ENCODE data around the gene PXYLP1. TPM values are rescaled to one million over a fixed set of nuclear protein-coding genes. Genes with fewer than 3 reads are reported as not detected.

Gene PXYLP1
- total and polyA plus RNA-seq, 2 of the 8 experiments (the other 6 are each of a cell fraction or from before 2014, with no cell fraction given), result 19.4 to 20.6 TPM

DNA sequence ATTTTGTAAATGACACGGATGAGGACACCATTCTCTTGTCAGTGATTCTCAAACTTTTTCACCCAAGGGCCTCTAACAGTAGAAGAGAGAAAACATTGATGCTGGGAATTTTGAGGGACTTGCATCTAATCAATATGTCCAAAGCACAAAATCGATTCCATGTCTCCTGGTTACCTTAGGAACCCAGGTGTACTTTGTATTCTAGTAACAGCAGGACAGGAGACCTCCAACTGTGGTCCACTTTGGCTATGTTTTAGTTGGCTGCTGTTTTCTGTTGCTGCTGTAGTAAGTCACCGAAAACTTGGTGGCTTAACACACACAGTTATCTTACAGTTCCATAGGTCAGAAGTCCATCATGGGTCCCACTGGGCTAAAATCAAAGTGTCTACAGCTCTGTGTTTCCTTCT lies 112.2 kb downstream of the PXYLP1 start (continued):
- TF ChIP-seq, protein P1, sequence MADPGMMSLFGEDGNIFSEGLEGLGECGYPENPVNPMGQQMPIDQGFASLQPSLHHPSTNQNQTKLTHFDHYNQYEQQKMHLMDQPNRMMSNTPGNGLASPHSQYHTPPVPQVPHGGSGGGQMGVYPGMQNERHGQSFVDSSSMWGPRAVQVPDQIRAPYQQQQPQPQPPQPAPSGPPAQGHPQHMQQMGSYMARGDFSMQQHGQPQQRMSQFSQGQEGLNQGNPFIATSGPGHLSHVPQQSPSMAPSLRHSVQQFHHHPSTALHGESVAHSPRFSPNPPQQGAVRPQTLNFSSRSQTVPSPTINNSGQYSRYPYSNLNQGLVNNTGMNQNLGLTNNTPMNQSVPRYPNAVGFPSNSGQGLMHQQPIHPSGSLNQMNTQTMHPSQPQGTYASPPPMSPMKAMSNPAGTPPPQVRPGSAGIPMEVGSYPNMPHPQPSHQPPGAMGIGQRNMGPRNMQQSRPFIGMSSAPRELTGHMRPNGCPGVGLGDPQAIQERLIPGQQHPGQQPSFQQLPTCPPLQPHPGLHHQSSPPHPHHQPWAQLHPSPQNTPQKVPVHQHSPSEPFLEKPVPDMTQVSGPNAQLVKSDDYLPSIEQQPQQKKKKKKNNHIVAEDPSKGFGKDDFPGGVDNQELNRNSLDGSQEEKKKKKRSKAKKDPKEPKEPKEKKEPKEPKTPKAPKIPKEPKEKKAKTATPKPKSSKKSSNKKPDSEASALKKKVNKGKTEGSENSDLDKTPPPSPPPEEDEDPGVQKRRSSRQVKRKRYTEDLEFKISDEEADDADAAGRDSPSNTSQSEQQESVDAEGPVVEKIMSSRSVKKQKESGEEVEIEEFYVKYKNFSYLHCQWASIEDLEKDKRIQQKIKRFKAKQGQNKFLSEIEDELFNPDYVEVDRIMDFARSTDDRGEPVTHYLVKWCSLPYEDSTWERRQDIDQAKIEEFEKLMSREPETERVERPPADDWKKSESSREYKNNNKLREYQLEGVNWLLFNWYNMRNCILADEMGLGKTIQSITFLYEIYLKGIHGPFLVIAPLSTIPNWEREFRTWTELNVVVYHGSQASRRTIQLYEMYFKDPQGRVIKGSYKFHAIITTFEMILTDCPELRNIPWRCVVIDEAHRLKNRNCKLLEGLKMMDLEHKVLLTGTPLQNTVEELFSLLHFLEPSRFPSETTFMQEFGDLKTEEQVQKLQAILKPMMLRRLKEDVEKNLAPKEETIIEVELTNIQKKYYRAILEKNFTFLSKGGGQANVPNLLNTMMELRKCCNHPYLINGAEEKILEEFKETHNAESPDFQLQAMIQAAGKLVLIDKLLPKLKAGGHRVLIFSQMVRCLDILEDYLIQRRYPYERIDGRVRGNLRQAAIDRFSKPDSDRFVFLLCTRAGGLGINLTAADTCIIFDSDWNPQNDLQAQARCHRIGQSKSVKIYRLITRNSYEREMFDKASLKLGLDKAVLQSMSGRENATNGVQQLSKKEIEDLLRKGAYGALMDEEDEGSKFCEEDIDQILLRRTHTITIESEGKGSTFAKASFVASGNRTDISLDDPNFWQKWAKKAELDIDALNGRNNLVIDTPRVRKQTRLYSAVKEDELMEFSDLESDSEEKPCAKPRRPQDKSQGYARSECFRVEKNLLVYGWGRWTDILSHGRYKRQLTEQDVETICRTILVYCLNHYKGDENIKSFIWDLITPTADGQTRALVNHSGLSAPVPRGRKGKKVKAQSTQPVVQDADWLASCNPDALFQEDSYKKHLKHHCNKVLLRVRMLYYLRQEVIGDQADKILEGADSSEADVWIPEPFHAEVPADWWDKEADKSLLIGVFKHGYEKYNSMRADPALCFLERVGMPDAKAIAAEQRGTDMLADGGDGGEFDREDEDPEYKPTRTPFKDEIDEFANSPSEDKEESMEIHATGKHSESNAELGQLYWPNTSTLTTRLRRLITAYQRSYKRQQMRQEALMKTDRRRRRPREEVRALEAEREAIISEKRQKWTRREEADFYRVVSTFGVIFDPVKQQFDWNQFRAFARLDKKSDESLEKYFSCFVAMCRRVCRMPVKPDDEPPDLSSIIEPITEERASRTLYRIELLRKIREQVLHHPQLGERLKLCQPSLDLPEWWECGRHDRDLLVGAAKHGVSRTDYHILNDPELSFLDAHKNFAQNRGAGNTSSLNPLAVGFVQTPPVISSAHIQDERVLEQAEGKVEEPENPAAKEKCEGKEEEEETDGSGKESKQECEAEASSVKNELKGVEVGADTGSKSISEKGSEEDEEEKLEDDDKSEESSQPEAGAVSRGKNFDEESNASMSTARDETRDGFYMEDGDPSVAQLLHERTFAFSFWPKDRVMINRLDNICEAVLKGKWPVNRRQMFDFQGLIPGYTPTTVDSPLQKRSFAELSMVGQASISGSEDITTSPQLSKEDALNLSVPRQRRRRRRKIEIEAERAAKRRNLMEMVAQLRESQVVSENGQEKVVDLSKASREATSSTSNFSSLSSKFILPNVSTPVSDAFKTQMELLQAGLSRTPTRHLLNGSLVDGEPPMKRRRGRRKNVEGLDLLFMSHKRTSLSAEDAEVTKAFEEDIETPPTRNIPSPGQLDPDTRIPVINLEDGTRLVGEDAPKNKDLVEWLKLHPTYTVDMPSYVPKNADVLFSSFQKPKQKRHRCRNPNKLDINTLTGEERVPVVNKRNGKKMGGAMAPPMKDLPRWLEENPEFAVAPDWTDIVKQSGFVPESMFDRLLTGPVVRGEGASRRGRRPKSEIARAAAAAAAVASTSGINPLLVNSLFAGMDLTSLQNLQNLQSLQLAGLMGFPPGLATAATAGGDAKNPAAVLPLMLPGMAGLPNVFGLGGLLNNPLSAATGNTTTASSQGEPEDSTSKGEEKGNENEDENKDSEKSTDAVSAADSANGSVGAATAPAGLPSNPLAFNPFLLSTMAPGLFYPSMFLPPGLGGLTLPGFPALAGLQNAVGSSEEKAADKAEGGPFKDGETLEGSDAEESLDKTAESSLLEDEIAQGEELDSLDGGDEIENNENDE (IDR thresholded peaks at IDR 0.05; ENCODE audit: insufficient replicate concordance, low read length), result no peak
- TF ChIP-seq RXRA (IDR thresholded peaks at IDR 0.05; ENCODE audit: insufficient read depth, low read depth, low read length) (no peak), TEAD4 (IDR thresholded peaks at IDR 0.05; ENCODE audit: low read depth, low read length) (no peak), SIX5 (IDR thresholded peaks at IDR 0.05; ENCODE audit: low read depth, low read length) (no peak), TCF12 (IDR thresholded peaks at IDR 0.05; ENCODE audit: low read depth, low read length) (no peak), SRF (IDR thresholded peaks at IDR 0.05; ENCODE audit: low read depth, low read length) (no peak)
